ENCODE results near the gene IQCF2.
"Not testable (repeated sequence)": the region's sequence is repeated elsewhere in the genome, so short reads cannot be mapped to it uniquely, and the experiment has no call there.

IQCF2 gene

DNA sequence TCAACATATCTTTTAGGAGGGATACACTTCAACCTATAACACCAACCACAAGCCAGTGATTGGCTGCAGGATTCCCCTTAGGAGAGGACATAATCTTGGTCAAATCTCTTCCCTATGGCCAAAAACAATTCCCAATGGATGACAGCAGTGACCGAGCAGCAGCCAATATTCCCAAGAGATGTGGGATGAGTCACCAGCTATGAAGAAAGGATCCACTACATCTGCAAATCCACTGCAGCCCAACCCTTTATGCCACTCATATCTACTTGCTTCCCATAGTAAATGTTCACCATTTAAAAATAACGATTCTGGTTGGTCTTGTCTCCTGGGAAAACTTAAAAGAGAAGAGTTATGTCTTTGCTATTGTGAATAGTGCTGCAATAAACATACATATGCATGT is 18.5 kb downstream of the IQCF2 start:
- no peak for DNase-seq

DNA sequence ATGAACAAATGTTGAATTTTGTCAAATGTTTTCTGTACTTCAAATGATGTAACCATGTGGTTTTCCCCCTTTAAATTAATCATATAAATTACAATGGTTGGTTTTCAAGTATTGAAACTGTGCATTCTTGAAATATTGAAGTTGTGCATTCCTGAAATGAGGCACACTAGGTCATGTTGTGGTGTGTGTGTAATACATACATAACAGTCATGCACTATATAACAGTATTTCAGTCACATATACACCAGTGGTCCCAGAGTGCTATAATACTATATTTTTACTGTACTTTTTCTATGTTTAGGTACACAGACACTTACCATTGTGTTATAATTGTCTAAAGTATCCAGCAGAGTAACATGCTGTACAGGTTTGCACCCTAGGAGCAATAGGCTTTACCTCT is 25.0 kb downstream of the IQCF2 start:
- no peak for DNase-seq

DNA sequence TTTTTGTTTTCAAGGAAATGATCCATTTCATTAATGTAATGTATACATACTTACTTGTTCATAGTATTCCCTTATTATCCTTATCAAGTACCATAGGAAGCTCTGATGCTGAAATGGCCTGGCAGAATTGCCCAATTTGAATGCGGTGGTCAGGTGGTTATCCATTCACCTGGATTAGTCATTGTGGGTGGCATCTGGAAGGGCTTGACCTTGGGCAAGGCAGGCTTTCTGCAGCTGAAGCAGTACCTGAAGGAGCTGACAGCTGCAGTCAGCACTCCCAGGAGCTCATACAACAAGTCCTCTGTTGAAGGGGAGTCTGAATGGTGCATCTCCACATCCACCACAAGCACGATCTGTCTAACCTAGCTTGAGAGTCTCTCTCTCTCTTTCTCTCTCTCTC is 26.2 kb downstream of the IQCF2 start:
- no peak for DNase-seq

DNA sequence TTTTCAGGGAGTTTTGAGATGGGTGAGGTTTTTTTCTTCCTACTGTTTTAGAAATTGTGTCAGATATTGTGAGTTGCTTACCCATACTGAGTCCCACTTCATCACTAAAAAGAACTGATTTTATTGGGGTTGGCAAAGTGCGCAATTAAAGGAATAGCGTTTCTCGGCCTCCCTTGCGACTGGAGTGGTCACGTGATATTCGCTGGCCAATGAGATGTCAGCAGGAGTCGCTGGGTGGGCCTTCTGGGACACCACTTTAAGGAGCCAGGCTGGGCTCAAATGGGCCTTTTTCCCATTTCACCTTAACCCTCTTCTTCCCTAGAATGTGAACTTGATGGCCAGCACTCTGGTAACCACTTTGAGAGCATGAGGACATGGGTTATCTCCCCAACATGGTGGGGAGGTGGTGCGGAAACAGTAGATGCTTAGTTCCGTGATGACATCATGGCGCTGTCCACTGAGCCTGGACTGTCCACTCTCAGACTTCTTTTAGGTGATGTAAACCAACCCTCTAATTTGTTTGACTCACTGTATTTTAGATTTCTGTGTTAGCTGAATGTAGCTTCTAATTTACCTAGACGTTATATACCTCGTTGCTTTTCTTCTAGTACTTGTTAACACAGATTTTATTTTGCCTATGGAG is 27.2 kb downstream of the IQCF2 start:
- no peak for DNase-seq

DNA sequence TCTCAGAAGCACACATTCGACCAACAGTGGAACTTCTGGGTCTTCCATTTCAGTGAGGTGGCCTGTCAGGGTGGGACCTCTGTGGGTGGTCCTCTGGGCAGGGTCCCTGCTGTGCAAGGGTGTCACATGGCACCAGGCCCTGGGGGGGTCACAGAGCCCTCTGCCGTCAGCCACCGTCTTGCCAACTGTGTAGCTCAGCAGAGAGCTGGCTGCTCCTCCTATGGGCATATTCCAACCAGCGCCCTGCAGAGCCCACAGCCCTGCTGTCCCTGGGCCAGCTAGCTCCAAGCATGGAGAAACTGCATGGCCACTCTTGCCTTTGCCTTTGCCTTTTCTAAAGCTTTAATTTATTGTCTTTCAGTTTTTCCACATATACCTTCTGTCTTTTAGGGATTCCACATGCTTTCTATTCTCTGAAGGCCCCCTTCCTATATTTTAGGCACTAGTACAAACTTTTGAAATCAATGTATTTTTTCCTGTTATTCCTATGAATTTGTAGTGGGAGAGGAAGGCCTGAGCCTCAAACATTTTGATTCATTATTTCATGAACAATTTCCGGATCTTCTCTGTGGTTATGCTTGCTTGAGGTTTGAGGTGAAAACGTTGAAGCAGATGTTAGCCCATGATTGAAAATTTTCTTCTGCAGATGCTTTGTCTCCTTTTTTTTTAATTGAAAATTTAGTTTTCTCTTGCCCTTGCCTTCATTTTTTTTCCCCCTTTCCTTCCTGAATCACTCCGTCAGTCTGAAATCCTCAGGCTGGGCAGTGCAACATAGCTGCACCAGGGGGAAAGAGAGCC is 30.0 kb downstream of the IQCF2 start:
- DNase-seq: no peak

DNA sequence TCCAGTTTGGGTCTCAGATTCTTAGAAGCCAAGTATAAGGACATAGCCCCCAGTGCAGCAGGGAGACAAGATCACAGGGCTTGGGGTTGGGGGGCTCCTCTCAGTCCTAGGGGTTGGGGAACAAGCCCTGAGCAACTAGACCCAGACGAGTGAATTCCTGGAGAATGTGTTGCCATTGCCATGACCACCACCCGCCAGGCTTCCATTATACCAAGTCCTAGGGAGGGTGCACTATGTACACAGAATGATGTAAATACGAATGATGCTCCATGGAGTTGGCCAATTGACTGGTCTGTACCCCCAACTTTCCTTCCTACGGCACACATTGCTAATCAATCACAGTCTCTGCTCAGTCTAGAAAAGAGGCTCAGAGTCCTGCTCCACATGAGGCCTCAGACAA is 33.0 kb downstream of the IQCF2 start:
- DNase-seq: no peak

DNA sequence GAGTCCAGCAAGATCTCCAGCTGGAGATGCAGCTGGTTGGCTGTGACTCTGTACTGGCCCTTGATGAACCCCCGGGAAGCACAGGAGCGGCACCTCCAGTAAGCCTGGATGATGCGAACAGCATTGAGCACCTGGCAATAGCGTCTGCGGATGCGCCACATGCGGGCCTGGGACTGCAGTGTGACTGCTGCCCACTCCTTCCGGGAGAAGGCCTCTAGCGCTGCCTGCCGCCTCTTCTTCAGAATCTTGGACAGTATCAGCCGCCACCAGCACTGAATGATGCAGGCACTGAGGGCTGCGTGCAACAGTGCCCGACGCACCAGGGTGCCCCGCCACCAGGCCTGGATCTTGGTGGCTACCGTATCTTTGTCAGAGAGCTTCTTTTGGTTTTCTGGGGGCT is 33.5 kb downstream of the IQCF2 start:
- DNase-seq: no peak

DNA sequence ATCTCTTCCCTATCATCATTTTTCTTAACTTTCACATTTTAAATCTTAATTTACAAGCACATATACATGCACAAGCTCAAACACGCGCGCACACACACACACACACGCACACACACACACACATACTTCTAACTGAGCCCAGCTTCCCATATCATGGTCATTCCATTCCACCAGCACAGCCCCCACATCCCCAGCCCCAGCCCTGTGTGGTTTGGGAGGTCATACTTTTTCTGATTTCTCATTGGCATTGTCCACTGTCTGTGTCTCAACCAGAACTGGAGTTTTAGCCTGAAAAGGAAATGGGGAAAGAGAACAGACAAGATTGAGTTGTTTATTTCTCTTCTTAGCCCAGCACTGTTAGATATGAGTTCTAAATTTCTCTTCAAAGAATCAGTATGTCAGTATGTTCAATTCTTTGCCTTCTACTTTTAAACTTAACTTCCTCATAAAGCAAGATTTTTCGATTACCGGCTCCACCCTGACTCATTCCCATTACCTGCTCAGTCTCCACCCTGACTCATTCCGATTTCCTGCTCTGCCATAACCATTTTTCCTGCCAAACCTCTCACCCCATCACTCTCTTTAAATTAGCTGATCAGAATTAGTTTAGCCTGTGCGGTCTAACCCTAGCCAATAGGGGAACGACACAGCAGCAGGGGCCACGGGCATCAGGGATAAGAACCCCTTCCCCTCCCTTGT is 35.3 kb downstream of the IQCF2 start:
- DNase-seq: no peak

DNA sequence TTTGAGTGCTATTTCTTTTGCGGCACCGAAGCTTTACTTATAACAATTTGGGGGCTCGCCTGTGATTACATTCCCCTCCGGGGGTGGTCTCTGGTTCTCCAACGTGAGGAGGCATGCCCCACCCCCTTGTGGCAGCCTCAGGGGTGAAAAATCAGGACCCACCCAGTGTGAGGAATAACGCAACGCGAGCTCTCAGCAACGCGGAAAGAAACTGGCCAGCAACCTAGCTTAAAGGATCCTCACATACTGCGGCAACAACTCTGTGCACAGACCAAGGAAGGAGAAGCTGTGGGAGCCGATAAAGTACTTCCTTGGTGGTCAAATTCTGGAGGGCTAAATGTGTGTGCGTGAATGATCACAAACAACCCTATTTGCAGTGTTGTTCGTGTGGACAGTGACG is 36.0 kb downstream of the IQCF2 start:
- no peak for DNase-seq

DNA sequence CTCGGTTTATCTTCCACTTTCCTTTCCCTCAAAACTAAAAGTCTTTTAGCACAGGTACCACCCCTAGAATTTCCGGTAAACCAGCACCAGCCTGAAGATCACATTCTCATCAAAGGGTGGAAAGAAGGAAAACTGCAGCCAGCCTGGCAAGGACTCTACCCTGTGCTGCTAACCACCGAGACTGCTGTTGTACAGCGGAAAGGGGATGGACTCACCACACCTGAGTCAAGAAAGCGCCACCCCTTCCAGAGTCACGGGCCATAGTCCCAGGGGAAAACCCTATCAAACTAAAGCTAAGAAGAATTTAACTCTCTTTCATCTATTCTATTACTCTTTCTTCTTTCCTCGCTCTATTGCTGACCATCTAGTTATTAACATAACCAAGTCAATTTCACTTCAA is 38.6 kb downstream of the IQCF2 start:
- not testable (repeated sequence) for DNase-seq

DNA sequence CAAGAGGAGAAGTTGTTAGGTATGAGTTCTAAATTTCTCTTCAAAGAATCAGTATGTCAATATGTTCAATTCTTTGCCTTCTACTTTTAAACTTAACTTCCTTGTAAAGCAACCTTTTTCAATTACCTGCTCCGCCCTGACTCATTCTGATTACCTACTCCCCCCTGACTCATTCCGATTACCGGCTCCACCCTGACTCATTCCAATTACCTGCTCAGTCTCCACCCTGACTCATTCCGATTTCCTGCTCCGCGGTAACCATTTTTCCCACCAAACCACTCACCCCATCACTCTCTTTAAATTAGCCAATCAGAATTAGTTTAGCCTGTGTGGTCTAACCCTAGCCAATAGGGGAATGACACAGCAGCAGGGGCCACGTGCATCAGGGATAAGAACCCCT is 40.9 kb downstream of the IQCF2 start:
- DNase-seq: not testable (repeated sequence)

DNA sequence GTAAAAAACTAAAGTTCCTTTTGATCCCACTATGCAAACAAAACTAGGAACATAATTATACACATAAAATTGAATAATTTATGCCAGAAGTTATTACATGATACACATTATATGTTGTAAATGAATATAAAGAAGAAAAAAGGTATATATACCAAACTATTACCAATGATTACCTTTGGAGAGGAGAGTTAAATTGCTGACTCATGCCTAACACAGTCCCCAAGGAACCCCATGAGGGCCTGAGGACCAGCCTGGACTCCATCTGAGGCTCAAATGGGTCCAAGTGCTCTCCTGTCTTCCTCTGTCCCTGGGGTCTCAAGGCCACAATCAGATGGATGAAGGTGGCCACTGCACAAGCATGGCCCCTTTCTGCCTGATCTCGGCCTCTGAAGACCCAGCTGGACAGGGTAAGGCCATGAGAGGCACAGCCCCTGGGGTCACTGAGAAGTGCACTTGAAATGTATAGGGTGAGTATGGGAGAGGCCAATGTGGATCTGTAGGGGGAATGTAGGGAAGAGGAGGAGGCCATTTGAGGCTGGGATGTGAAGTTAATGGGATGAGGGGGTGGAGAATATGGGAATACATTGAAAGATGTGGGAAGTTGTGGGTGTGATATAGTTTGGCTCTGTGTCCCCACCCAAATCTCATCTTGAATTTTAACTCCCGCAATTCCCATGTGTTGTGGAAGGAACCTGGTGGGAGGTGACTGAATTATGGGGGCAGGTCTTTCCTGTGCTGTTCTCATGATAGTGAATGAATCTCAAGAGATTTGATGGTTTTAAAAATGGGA is 42.8 kb downstream of the IQCF2 start:
- DNase-seq: no peak

DNA sequence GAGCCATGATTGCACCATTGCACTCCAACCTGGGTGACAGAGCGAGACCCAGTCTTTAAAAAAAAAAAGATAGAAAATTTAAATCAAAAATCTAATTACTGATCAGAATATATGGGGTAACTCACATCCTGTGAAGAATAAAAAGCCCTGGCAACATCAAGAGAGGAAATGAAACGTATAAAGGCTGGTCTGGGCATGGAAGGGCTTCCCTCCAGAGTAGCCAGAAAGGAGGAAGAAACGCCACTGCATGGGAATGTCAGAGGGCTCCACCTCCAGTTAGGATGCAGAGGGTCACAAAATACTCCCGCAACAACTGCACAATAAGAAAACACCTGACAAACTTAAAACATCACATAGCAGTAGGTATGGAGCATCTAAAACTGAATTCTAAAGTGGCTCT is 46.6 kb downstream of the IQCF2 start:
- DNase-seq: no peak

All from hematopoietic multipotent progenitor cell treated with erythropoietin and hydrocortisone succinate and interleukin-3 and kit ligand, for 6 days (in vitro differentiated cells).